Trophoblast cell (in vitro differentiated cells and primary cell): Measurements from ENCODE around the gene CCDC93.
"Not testable (repeated sequence)": the region's sequence is repeated elsewhere in the genome, so short reads cannot be mapped to it uniquely, and the experiment has no call there.

ENCODE experiments used
- DNase-seq, 2 donors: peaks; one replicate each; pipeline ENCODE4 v3.0.0-alpha.2; 2016
- H2AFZ ChIP-seq: 2 replicates; pipeline ENCODE4 v1.6.1; 2013; ENCODE audit warnings: low read length, moderate library complexity, mild to moderate bottlenecking; ENCODE audit not compliant: insufficient read depth, poor library complexity
- H2AK5ac ChIP-seq: 2 replicates; pipeline ENCODE4 v1.6.1; 2013; ENCODE audit warnings: mild to moderate bottlenecking, low read length
- H2BK120ac ChIP-seq: 2 replicates; pipeline ENCODE4 v1.6.1; 2013; ENCODE audit warnings: low read length, mild to moderate bottlenecking, moderate library complexity; ENCODE audit not compliant: insufficient read depth, poor library complexity
- H2BK12ac ChIP-seq: 2 replicates; pipeline ENCODE4 v1.6.1; 2013; ENCODE audit warnings: mild to moderate bottlenecking, low read length, moderate library complexity
- H2BK5ac ChIP-seq: 2 replicates; pipeline ENCODE4 v1.6.1; 2013; ENCODE audit warnings: low read length, low read depth, moderate library complexity, mild to moderate bottlenecking; ENCODE audit not compliant: poor library complexity
- H3K14ac ChIP-seq: 2 replicates; pipeline ENCODE4 v1.6.1; 2013; ENCODE audit warnings: mild to moderate bottlenecking, low read length
- H3K18ac ChIP-seq: 2 replicates; pipeline ENCODE4 v1.6.1; 2013; ENCODE audit warnings: mild to moderate bottlenecking, low read length
- H3K23ac ChIP-seq: 2 replicates; pipeline ENCODE4 v1.6.1; 2013; ENCODE audit warnings: low read length
- H3K27ac ChIP-seq: 2 replicates; pipeline ENCODE4 v1.5.1; 2013; ENCODE audit warnings: low read depth, mild to moderate bottlenecking, inconsistent platforms, low read length, moderate library complexity
- H3K27me3 ChIP-seq: 2 replicates; pipeline ENCODE4 v1.6.1; 2013; ENCODE audit warnings: inconsistent platforms, mild to moderate bottlenecking, low read length, moderate library complexity; ENCODE audit not compliant: insufficient read depth
- H3K36me3 ChIP-seq, 2 experiments: 1 replicate in 1 of 2; 2 replicates in 1 of 2; pipeline ENCODE4 v1.6.1; 2013; ENCODE audit warnings: low read length in 2 of 2, mild to moderate bottlenecking in 2 of 2, moderate library complexity in 1 of 2; ENCODE audit not compliant: insufficient read depth in 2 of 2, control insufficient read depth in 1 of 2
- H3K4ac ChIP-seq: 2 replicates; pipeline ENCODE4 v1.6.1; 2013; ENCODE audit warnings: low read depth, mild to moderate bottlenecking, low read length, moderate library complexity
- H3K4me1 ChIP-seq, 2 experiments: 1 replicate in 1 of 2; 2 replicates in 1 of 2; pipeline ENCODE4 v1.6.1; 2013; ENCODE audit warnings: low read length in 2 of 2, mild to moderate bottlenecking in 2 of 2, moderate library complexity in 1 of 2; ENCODE audit not compliant: insufficient read depth in 2 of 2, control insufficient read depth in 1 of 2
- H3K4me2 ChIP-seq: 2 replicates; pipeline ENCODE4 v1.6.1; 2013; ENCODE audit warnings: inconsistent platforms, mild to moderate bottlenecking, low read length, moderate library complexity
- H3K4me3 ChIP-seq: 2 replicates; pipeline ENCODE4 v1.5.1; 2013; ENCODE audit warnings: mild to moderate bottlenecking, low read depth, low read length, inconsistent platforms
- H3K79me1 ChIP-seq: one replicate; pipeline ENCODE4 v1.6.1; 2013; ENCODE audit warnings: low read length
- H3K79me2 ChIP-seq: 2 replicates; pipeline ENCODE4 v1.6.1; 2013; ENCODE audit warnings: low read length, mild to moderate bottlenecking; ENCODE audit not compliant: control insufficient read depth, insufficient read depth, poor library complexity
- H3K9ac ChIP-seq: 2 replicates; pipeline ENCODE4 v1.6.1; 2013; ENCODE audit warnings: mild to moderate bottlenecking, low read length
- H3K9me3 ChIP-seq: 2 replicates; pipeline ENCODE4 v1.6.1; 2013; ENCODE audit warnings: low read depth, mild to moderate bottlenecking, control low read depth, inconsistent platforms, low read length; ENCODE audit not compliant: insufficient read depth
- H4K12ac ChIP-seq: 2 replicates; pipeline ENCODE4 v1.6.1; 2013; ENCODE audit warnings: low read depth, mild to moderate bottlenecking, low read length, moderate library complexity
- H4K8ac ChIP-seq: 2 replicates; pipeline ENCODE4 v1.6.1; 2013; ENCODE audit warnings: low read depth, mild to moderate bottlenecking, low read length, moderate library complexity
- H4K91ac ChIP-seq: one replicate; pipeline ENCODE4 v1.6.1; 2013; ENCODE audit warnings: low read depth, mild to moderate bottlenecking, low read length, moderate library complexity
- WGBS: extraction: QIAGEN DNeasy Blood & Tissue Kit; methylation state at CpG from one replicate; pipeline ENCODE4 v1.1.7; 2013; ENCODE audit warnings: missing lambda C conversion rate; ENCODE audit not compliant: insufficient read length, insufficient coverage; ENCODE audit errors: extremely low coverage; 5-methylcytosine and 5-hydroxymethylcytosine counted together

CCDC93 gene

GRCh38 chr2:118019821-118020220, 6.0 kb upstream of the CCDC93 start:
- no peaks in the 10 kb centered on the region for H3K27me3 ChIP-seq
- no peaks in the 10 kb centered on the region for H3K79me1 ChIP-seq
- no peak overlapping the region for H3K9ac ChIP-seq
- H3K4ac ChIP-seq = no peak overlapping the region
- H3K14ac ChIP-seq = no peak overlapping the region
- no CpG with 5 or more reads among the region's 1 CpG for WGBS
- no peak overlapping the region for H3K4me2 ChIP-seq
- H2BK120ac ChIP-seq = no peak overlapping the region
- H3K18ac ChIP-seq = no peak overlapping the region
- no peak overlapping the region for H3K23ac ChIP-seq
- no peak for DNase-seq
- H3K9me3 ChIP-seq = no peaks in the 10 kb centered on the region
- H2AFZ ChIP-seq = no peak overlapping the region
- H2BK12ac ChIP-seq = no peak overlapping the region
- no peak overlapping the region for H3K4me3 ChIP-seq
- no peak overlapping the region for H3K27ac ChIP-seq
- no peak overlapping the region for H2AK5ac ChIP-seq
- no peaks in the 10 kb centered on the region for H3K4me1 ChIP-seq
- H3K36me3 ChIP-seq = no peaks in the 10 kb centered on the region
- H2BK5ac ChIP-seq = no peak overlapping the region
- H4K91ac ChIP-seq = no peak overlapping the region
- H3K79me2 ChIP-seq = no peaks in the 10 kb centered on the region
- no peak overlapping the region for H4K8ac ChIP-seq
- H4K12ac ChIP-seq = no peak overlapping the region

DNA sequence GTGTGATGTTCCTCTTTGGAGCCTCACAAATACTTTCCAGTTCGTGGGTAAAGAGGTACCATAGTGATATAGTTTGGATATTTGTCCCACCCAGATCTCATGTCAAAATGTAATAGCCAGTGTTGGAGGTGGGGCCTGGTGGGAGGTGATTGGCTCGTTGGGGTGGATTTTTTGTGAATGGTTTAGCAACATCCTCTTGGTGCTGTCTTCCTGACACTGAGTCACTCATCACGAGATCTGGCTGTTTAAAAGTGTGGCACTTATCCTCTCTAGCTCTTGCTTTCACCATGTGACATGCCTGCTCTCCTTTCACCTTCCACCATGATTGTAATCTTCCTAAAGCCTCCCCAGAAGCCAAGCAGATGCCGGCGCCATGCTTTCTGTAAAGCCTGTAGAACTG, 3.0 kb upstream of the CCDC93 start:
- no peaks in the 10 kb centered on the region for H3K36me3 ChIP-seq
- no peak overlapping the region for H3K18ac ChIP-seq
- H3K4me3 ChIP-seq = no peak overlapping the region
- H3K27me3 ChIP-seq = no peaks in the 10 kb centered on the region
- H3K4me2 ChIP-seq = no peak overlapping the region
- no peak overlapping the region for H4K12ac ChIP-seq
- no peak overlapping the region for H3K9ac ChIP-seq
- H3K23ac ChIP-seq = no peak overlapping the region
- H3K14ac ChIP-seq = no peak overlapping the region
- H3K79me2 ChIP-seq = peaks cover 10% of the 10 kb centered on the region
- H2BK12ac ChIP-seq = no peak overlapping the region
- WGBS = no CpG with 5 or more reads among the region's 5 CpGs
- H2AFZ ChIP-seq = no peak overlapping the region
- no peak overlapping the region for H4K8ac ChIP-seq
- peak in 1 of 2 donors; percentile 6 for DNase-seq
- no peak overlapping the region for H2AK5ac ChIP-seq
- no peak overlapping the region for H4K91ac ChIP-seq
- no peaks in the 10 kb centered on the region for H3K9me3 ChIP-seq
- no peak overlapping the region for H2BK5ac ChIP-seq
- no peak overlapping the region for H3K27ac ChIP-seq
- no peak overlapping the region for H3K4ac ChIP-seq
- no peak overlapping the region for H2BK120ac ChIP-seq
- H3K79me1 ChIP-seq = peaks cover 7% of the 10 kb centered on the region
- H3K4me1 ChIP-seq = peaks cover 0 to 4% of the 10 kb centered on the region in 2 experiments

- H3K9me3 ChIP-seq, H3K9ac ChIP-seq: not testable (repeated sequence)
Observed at GRCh38 chr2:118015761-118016160, 1.9 kb upstream of the CCDC93 start.

GRCh38 chr2:118014492-118014824, 588 bp upstream of the CCDC93 start:
- peak overlapping the region; percentile 98 for H3K4me2 ChIP-seq
- H4K8ac ChIP-seq = peak overlapping the region; percentile 87
- no peak overlapping the region for H3K27ac ChIP-seq
- no peak for DNase-seq
- H2AFZ ChIP-seq = peak overlapping the region; percentile 96
- peak overlapping the region; percentile 59 for H3K18ac ChIP-seq
- no peak overlapping the region for H3K4ac ChIP-seq
- no peaks in the 10 kb centered on the region for H3K36me3 ChIP-seq
- no peaks in the 10 kb centered on the region for H3K27me3 ChIP-seq
- H2AK5ac ChIP-seq = no peak overlapping the region
- H3K9ac ChIP-seq = peak overlapping the region; percentile 81
- H4K91ac ChIP-seq = no peak overlapping the region
- H3K4me1 ChIP-seq = peaks cover 0 to 4% of the 10 kb centered on the region in 2 experiments
- peaks cover 7% of the 10 kb centered on the region for H3K79me1 ChIP-seq
- H2BK12ac ChIP-seq = no peak overlapping the region
- no CpG with 5 or more reads among the region's 17 CpGs for WGBS
- H3K14ac ChIP-seq = peak overlapping the region; percentile 69
- H3K9me3 ChIP-seq = no peaks in the 10 kb centered on the region
- no peak overlapping the region for H2BK5ac ChIP-seq
- H3K4me3 ChIP-seq = peak overlapping the region; percentile 76
- peak overlapping the region; percentile 55 for H2BK120ac ChIP-seq
- peak overlapping the region; percentile 62 for H4K12ac ChIP-seq
- peaks cover 10% of the 10 kb centered on the region for H3K79me2 ChIP-seq
- no peak overlapping the region for H3K23ac ChIP-seq

More at GRCh38 chr2:118015761-118016160, 1.9 kb upstream of the CCDC93 start:
- not testable (repeated sequence) for H2BK120ac ChIP-seq, H3K4me3 ChIP-seq, H4K91ac ChIP-seq, H3K79me1 ChIP-seq, H4K8ac ChIP-seq, H3K79me2 ChIP-seq, DNase-seq, H3K4me2 ChIP-seq, H3K27ac ChIP-seq, H2BK5ac ChIP-seq, H3K4me1 ChIP-seq, H3K4ac ChIP-seq, H4K12ac ChIP-seq, H3K36me3 ChIP-seq, H3K18ac ChIP-seq, H3K14ac ChIP-seq, H2AK5ac ChIP-seq, H2AFZ ChIP-seq, H3K23ac ChIP-seq, H2BK12ac ChIP-seq, H3K27me3 ChIP-seq
- WGBS = no CpG with 5 or more reads among the region's 10 CpGs
